Retinal pigment epithelial cell (primary cell): Measurements from ENCODE around the gene LYPD3.

Source experiments
- DNase-seq: peaks from one replicate; pipeline ENCODE4 v3.0.0-alpha.2; 2010; ENCODE audit warnings: low read depth
- H3K4me3 ChIP-seq: 2 replicates; pipeline ENCODE4 v1.5.1; 2011; ENCODE audit warnings: mild to moderate bottlenecking, low read length, control low read depth, moderate library complexity
- TF ChIP-seq, protein P1 (sequence below): conservative IDR thresholded peaks from 2 replicates; pipeline ENCODE4 v1.5.1; 2011; ENCODE audit warnings: low read depth, low read length, control low read depth, inconsistent platforms

The LYPD3 gene

GRCh38 chr19:43478323-43478722 is 12.9 kb upstream of the LYPD3 start:
- no peak for DNase-seq
- TF ChIP-seq, protein P1, sequence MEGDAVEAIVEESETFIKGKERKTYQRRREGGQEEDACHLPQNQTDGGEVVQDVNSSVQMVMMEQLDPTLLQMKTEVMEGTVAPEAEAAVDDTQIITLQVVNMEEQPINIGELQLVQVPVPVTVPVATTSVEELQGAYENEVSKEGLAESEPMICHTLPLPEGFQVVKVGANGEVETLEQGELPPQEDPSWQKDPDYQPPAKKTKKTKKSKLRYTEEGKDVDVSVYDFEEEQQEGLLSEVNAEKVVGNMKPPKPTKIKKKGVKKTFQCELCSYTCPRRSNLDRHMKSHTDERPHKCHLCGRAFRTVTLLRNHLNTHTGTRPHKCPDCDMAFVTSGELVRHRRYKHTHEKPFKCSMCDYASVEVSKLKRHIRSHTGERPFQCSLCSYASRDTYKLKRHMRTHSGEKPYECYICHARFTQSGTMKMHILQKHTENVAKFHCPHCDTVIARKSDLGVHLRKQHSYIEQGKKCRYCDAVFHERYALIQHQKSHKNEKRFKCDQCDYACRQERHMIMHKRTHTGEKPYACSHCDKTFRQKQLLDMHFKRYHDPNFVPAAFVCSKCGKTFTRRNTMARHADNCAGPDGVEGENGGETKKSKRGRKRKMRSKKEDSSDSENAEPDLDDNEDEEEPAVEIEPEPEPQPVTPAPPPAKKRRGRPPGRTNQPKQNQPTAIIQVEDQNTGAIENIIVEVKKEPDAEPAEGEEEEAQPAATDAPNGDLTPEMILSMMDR, result no peak
- H3K4me3 ChIP-seq, result no peak overlapping the region

DNA sequence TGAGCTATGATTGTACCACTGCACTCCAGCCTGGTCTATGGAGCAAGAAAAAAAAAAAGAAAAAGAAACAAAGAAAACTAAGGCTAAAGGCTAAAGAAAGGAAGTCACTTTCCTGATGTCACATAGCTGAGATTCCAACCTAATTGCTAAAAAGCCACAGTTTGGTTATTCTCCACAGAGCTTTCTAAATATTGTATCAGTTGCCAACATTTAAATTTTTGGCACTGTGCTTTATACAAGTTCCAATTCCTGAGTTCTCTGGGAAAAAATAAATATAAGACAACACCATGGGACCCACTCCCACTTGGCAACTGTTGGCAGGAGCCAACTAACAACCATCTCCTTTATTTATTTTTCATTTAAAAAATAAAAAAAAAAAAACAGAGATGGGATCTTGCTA is 11.2 kb upstream of the LYPD3 start:
- TF ChIP-seq, protein P1, result no peak
- no peak overlapping the region for H3K4me3 ChIP-seq
- DNase-seq, result peak; percentile 39

- peak overlapping the region; percentile 45 for H3K4me3 ChIP-seq
- DNase-seq, result peak; percentile 64
- TF ChIP-seq, protein P1, result no peak
Measured at GRCh38 chr19:43474986-43475705, 9.7 kb upstream of the LYPD3 start.

DNA sequence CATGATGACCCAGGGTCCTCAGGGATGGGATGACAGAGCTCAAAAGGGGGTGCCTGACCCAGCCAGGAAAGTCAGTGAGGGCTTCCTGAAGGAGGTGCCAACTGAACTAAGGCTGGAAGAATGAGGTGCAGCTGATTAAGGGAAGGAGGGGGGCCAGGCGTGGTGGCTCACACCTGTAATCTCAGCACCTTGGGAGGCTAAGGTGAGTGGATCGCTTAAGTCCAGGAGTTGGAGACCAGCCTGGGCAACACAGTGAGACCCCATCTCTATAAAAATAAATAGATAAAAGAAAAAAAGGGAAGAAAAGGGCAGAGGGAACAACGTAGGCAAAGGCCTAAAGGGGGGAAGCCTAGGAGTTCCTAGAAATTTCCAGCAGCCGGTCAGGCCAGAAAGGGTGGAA is 9.1 kb upstream of the LYPD3 start:
- DNase-seq, result no peak
- no peak overlapping the region for H3K4me3 ChIP-seq
- TF ChIP-seq, protein P1, result no peak

GRCh38 chr19:43471091-43471490 is 5.7 kb upstream of the LYPD3 start:
- H3K4me3 ChIP-seq, result no peak overlapping the region
- TF ChIP-seq, protein P1, result no peak
- DNase-seq, result no peak

GRCh38 chr19:43470288-43470687 is 4.9 kb upstream of the LYPD3 start:
- H3K4me3 ChIP-seq, result no peak overlapping the region
- no peak for DNase-seq
- TF ChIP-seq, protein P1, result no peak

GRCh38 chr19:43469160-43469480 is 3.7 kb upstream of the LYPD3 start:
- TF ChIP-seq, protein P1, result no peak
- no peak for DNase-seq
- no peak overlapping the region for H3K4me3 ChIP-seq
